ENCODE data around the gene CBARP. TPM values are rescaled to one million over a fixed set of nuclear protein-coding genes. Genes with fewer than 3 reads are reported as not detected.

Gene CBARP
- total and polyA plus RNA-seq, 2 of the 13 experiments (the other 11 are each of a cell fraction or from before 2014, with no cell fraction given): 1.2 to 1.4 TPM

DNA sequence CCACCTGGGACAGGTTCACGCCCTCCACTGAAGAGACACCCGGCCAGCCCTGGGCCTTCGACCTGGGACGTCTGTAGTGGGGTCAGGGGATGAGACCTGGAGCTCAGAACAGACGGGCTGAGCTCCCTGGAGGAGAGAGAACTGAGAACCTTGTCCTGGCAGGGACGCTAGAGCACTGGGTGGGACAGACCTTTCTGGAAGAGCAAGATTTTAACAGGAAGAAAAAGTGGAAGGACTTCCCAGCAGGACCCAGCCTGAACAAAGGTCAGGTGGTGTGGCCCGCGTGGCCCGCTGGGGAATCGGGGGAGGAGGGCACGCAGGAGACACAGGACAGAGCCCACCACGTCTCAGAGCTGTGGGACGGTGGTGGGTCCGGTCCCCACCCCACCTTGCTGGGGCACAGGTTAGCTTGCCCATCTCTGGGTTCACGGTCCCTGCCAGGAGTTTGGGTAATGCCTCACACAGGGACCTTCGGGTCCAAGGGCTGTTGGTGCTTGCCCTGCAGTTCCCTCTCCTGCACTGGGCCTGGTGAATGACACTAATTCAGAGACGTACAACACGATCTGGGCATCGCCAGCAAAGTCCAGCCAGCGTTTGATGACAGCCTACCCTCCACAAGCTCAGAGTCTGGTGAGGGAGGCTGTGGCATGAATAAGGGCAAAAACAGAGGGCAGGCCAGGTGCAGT is 46.6 kb upstream of the CBARP start (continued):
- TF ChIP-seq, protein P1, sequence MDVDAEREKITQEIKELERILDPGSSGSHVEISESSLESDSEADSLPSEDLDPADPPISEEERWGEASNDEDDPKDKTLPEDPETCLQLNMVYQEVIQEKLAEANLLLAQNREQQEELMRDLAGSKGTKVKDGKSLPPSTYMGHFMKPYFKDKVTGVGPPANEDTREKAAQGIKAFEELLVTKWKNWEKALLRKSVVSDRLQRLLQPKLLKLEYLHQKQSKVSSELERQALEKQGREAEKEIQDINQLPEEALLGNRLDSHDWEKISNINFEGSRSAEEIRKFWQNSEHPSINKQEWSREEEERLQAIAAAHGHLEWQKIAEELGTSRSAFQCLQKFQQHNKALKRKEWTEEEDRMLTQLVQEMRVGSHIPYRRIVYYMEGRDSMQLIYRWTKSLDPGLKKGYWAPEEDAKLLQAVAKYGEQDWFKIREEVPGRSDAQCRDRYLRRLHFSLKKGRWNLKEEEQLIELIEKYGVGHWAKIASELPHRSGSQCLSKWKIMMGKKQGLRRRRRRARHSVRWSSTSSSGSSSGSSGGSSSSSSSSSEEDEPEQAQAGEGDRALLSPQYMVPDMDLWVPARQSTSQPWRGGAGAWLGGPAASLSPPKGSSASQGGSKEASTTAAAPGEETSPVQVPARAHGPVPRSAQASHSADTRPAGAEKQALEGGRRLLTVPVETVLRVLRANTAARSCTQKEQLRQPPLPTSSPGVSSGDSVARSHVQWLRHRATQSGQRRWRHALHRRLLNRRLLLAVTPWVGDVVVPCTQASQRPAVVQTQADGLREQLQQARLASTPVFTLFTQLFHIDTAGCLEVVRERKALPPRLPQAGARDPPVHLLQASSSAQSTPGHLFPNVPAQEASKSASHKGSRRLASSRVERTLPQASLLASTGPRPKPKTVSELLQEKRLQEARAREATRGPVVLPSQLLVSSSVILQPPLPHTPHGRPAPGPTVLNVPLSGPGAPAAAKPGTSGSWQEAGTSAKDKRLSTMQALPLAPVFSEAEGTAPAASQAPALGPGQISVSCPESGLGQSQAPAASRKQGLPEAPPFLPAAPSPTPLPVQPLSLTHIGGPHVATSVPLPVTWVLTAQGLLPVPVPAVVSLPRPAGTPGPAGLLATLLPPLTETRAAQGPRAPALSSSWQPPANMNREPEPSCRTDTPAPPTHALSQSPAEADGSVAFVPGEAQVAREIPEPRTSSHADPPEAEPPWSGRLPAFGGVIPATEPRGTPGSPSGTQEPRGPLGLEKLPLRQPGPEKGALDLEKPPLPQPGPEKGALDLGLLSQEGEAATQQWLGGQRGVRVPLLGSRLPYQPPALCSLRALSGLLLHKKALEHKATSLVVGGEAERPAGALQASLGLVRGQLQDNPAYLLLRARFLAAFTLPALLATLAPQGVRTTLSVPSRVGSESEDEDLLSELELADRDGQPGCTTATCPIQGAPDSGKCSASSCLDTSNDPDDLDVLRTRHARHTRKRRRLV (CRISPR knock-in tag; IDR thresholded peaks at IDR 0.05): no peak
- TF ChIP-seq, protein P2, sequence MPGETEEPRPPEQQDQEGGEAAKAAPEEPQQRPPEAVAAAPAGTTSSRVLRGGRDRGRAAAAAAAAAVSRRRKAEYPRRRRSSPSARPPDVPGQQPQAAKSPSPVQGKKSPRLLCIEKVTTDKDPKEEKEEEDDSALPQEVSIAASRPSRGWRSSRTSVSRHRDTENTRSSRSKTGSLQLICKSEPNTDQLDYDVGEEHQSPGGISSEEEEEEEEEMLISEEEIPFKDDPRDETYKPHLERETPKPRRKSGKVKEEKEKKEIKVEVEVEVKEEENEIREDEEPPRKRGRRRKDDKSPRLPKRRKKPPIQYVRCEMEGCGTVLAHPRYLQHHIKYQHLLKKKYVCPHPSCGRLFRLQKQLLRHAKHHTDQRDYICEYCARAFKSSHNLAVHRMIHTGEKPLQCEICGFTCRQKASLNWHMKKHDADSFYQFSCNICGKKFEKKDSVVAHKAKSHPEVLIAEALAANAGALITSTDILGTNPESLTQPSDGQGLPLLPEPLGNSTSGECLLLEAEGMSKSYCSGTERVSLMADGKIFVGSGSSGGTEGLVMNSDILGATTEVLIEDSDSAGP (CRISPR knock-in tag; IDR thresholded peaks at IDR 0.05; ENCODE audit: borderline replicate concordance): no peak
- TF ChIP-seq, protein P3, sequence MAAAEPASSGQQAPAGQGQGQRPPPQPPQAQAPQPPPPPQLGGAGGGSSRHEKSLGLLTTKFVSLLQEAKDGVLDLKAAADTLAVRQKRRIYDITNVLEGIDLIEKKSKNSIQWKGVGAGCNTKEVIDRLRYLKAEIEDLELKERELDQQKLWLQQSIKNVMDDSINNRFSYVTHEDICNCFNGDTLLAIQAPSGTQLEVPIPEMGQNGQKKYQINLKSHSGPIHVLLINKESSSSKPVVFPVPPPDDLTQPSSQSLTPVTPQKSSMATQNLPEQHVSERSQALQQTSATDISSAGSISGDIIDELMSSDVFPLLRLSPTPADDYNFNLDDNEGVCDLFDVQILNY (CRISPR knock-in tag; conservative IDR thresholded peaks at IDR 0.05): no peak
- TF ChIP-seq RAD51 (IDR thresholded peaks at IDR 0.05; ENCODE audit: borderline replicate concordance): no peak
- no peak for TF ChIP-seq TSC22D2 (CRISPR knock-in tag; IDR thresholded peaks at IDR 0.05; ENCODE audit: borderline replicate concordance)
- TF ChIP-seq TEAD3 (CRISPR knock-in tag; optimal IDR thresholded peaks at IDR 0.05; ENCODE audit: borderline replicate concordance): no peak
- no peak for TF ChIP-seq ZNF180 (CRISPR knock-in tag; IDR thresholded peaks at IDR 0.05; ENCODE audit: borderline replicate concordance, low read depth)
- TF ChIP-seq KLF13 (CRISPR knock-in tag; IDR thresholded peaks at IDR 0.05): no peak
- TF ChIP-seq, protein P4, sequence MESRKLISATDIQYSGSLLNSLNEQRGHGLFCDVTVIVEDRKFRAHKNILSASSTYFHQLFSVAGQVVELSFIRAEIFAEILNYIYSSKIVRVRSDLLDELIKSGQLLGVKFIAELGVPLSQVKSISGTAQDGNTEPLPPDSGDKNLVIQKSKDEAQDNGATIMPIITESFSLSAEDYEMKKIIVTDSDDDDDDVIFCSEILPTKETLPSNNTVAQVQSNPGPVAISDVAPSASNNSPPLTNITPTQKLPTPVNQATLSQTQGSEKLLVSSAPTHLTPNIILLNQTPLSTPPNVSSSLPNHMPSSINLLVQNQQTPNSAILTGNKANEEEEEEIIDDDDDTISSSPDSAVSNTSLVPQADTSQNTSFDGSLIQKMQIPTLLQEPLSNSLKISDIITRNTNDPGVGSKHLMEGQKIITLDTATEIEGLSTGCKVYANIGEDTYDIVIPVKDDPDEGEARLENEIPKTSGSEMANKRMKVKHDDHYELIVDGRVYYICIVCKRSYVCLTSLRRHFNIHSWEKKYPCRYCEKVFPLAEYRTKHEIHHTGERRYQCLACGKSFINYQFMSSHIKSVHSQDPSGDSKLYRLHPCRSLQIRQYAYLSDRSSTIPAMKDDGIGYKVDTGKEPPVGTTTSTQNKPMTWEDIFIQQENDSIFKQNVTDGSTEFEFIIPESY (CRISPR knock-in tag; IDR thresholded peaks at IDR 0.05): no peak
- TF ChIP-seq ZNF766 (CRISPR knock-in tag; IDR thresholded peaks at IDR 0.05; ENCODE audit: borderline replicate concordance): 0 out of 2 replicates have a peak, but pooled peaks have one; percentile 49
- TF ChIP-seq THYN1 (CRISPR knock-in tag; IDR thresholded peaks at IDR 0.05; ENCODE audit: borderline replicate concordance, low read depth): no peak
- TF ChIP-seq ELF1 (CRISPR knock-in tag; IDR thresholded peaks at IDR 0.05): peak; percentile 27; the same call in 1 of the 2 replicates
- TF ChIP-seq, protein P5, sequence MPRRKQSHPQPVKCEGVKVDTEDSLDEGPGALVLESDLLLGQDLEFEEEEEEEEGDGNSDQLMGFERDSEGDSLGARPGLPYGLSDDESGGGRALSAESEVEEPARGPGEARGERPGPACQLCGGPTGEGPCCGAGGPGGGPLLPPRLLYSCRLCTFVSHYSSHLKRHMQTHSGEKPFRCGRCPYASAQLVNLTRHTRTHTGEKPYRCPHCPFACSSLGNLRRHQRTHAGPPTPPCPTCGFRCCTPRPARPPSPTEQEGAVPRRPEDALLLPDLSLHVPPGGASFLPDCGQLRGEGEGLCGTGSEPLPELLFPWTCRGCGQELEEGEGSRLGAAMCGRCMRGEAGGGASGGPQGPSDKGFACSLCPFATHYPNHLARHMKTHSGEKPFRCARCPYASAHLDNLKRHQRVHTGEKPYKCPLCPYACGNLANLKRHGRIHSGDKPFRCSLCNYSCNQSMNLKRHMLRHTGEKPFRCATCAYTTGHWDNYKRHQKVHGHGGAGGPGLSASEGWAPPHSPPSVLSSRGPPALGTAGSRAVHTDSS (CRISPR knock-in tag; conservative IDR thresholded peaks at IDR 0.05): no peak
- no peak; the same call in 1 of the 2 replicates for TF ChIP-seq NFKBIZ (CRISPR knock-in tag; IDR thresholded peaks at IDR 0.05)
- TF ChIP-seq ZNF451 (CRISPR knock-in tag; IDR thresholded peaks at IDR 0.05): no peak
- no peak for TF ChIP-seq ZNF446 (CRISPR knock-in tag; IDR thresholded peaks at IDR 0.05)
- TF ChIP-seq PAF1 (CRISPR knock-in tag; IDR thresholded peaks at IDR 0.05): no peak
- no peak for TF ChIP-seq KDM6A (CRISPR knock-in tag; IDR thresholded peaks at IDR 0.05; ENCODE audit: low read depth)
